Omental fat pad (tissue), 4 donors: ENCODE measurements around the gene PIN4. TPM values are rescaled to one million over a fixed set of nuclear protein-coding genes. Genes with fewer than 3 reads are reported as not detected.

Source experiments
- ATAC-seq: fragments of 150-250 bp; one replicate; pipeline ENCODE4 v1.9.1; 2016; ENCODE audit warnings: mild to moderate bottlenecking, moderate library complexity; ENCODE audit not compliant: low FRiP score
- DNase-seq: peaks from one replicate; pipeline ENCODE4 v3.0.0-alpha.2; 2019; ENCODE audit warnings: low spot score
- CTCF ChIP-seq, 3 donors: fragments of 450-650 bp; IDR thresholded peaks; one replicate each; pipeline ENCODE4 v1.5.1; 2016 to 2017; ENCODE audit warnings: antibody characterized with exemption in 3 of 3, mild to moderate bottlenecking in 3 of 3, moderate library complexity in 2 of 3
- total RNA-seq, 4 donors: library from RNA; depleted of rRNA; stranded (reverse); fragments of >200 nt; gene quantifications; one replicate each; pipeline ENCODE4 v1.1.0, GENCODE V29; 2016

The PIN4 gene
- total RNA-seq, 4 donors from 2014 or later: 3.2 to 11.2 (median 4.8) TPM

DNA sequence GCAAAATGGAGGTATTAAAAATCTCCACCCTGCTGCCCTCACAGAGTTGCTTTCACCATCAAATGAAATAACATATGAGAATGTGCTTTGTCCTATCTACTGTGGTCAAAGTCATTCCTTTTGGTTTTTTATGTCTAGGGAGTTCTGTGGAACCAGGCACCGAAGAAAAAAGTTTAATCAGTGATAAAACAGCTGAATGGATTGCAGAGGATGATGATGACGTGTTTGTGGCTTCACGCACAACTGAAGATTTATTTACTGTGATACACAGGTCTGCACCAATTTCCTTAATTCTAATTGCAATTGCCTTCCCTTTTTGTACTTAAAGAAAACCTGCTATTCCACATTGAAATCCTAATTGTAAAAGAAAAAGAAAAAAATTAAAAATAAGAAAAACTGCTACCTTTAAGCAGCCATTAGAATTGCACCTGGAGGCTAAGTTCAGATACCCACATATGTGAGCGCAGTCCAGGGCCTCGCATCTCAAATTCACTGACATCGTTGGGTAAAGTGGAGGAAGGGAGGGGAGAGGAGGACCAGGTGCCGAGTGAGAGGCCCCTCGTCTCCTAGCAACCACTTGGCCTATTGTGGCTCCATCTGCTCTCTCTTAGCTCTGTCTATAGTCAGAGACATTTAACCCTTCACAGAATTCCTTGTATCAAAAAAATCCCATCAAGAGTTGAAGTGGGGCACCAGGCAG lies 39.3 kb upstream of the PIN4 start:
- ATAC-seq (no peak), DNase-seq (no peak)
- TF ChIP-seq CTCF (IDR thresholded peaks at IDR 0.05): no peak

- DNase-seq (no peak), ATAC-seq (no peak)
- no peak for TF ChIP-seq CTCF (IDR thresholded peaks at IDR 0.05)
Measured at GRCh38 chrX:72142794-72143608, 38.6 kb upstream of the PIN4 start.

DNA sequence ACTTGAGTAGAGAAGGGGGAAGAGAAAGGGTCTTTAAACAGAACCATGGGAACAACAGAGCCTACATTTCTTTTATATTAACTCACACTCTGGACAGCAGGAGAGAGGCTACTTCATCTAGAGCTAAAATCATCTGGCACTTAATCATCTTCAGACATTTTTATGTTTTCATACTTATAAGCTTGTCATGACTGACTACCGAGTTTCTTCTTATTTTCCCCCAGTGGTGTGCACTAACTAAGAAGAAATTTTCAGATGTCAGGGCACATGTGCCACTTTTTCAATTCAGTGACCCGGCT lies 38.0 kb upstream of the PIN4 start:
- TF ChIP-seq CTCF (IDR thresholded peaks at IDR 0.05): no peak
- DNase-seq: no peak
- ATAC-seq: no peak

DNA sequence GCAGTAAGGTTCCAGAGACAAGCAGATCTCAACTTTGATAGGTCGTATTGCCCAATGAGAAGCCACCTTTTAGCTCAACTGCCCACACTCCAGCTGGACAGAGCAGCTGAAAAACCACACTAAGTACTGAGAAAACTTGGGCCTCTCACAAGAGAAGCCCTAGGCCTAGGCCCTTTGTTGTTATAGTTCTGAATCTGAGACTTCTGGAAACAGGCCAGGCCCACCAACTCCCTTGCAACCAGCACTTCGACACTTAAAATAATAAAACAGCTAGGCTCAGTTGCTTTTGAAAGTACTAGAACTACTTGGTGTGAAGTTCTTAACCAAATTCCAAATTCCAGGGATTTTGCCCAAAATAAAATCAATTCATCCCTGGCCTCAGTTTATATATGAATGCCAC lies 36.4 kb upstream of the PIN4 start:
- ATAC-seq (no peak), DNase-seq (no peak)
- no peak for TF ChIP-seq CTCF (IDR thresholded peaks at IDR 0.05)

DNA sequence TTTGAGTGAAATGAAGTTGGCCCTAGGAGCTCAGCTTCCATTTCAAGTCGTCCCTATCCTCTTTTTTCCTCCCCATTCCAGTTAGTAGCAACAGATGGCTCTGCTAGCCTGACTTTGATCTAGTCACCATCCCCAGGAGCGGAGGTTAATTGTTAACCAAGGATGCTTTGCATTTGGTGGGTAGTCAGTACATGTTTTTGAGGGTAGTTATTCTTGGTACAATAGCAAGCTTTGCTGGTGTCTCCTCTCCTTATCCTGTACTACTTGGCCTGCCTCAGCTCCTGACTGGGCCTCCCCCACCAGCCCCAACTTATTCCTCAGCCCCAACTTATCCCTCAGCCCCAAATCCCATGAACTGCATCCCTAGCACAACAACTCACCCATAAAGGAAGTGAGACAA lies 35.0 kb upstream of the PIN4 start:
- DNase-seq (no peak), ATAC-seq (no peak)
- no peak for TF ChIP-seq CTCF (IDR thresholded peaks at IDR 0.05)

- TF ChIP-seq CTCF (IDR thresholded peaks at IDR 0.05): no peak
- DNase-seq (no peak), ATAC-seq (no peak)
Measured at GRCh38 chrX:72158773-72159172, 22.8 kb upstream of the PIN4 start.

DNA sequence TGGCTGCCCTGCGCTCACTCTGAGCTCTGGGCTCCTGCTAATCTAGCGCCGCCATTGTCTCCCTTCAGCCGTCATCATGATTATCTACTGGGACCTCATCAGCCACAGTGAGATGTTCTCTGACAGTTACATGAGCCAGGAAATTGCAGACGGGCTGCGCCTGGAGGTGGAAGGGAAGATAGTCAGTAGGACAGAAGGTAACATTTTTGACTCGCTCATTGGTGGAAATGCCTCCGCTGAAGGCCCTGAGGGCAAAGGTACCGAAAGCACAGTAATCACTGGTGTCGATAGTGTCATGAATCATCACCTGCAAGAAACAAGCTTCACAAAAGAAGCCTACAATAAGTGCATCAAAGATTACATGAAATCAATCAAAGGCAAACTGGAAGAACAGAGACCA lies 21.8 kb upstream of the PIN4 start:
- DNase-seq (no peak), ATAC-seq (no peak)
- TF ChIP-seq CTCF (IDR thresholded peaks at IDR 0.05): no peak
